Subcutaneous abdominal adipose tissue (tissue), 5 donors: ENCODE data around the gene LRIT2.

Experiments
- H3K27ac ChIP-seq: one replicate; pipeline ENCODE4 v1.7.0; 2013; ENCODE audit warnings: low read depth, mild to moderate bottlenecking, inconsistent platforms, low read length, moderate library complexity
- H3K27me3 ChIP-seq, 5 donors: one replicate each; pipeline ENCODE4 v1.7.0; 2013; ENCODE audit warnings: low read length in 5 of 5, inconsistent platforms in 1 of 5; ENCODE audit not compliant: control insufficient read depth in 5 of 5, insufficient read depth in 4 of 5
- H3K36me3 ChIP-seq, 5 donors: one replicate each; pipeline ENCODE4 v1.7.0; 2013; ENCODE audit warnings: low read length in 5 of 5; ENCODE audit not compliant: control insufficient read depth in 5 of 5, insufficient read depth in 5 of 5
- H3K4me1 ChIP-seq, 5 donors: one replicate each; pipeline ENCODE4 v1.7.0; 2013; ENCODE audit warnings: low read length in 5 of 5, mild to moderate bottlenecking in 3 of 5, moderate library complexity in 1 of 5; ENCODE audit not compliant: control insufficient read depth in 5 of 5, insufficient read depth in 5 of 5
- H3K4me3 ChIP-seq, 5 donors: one replicate each; pipeline ENCODE4 v1.7.0; 2013; ENCODE audit warnings: low read length in 5 of 5, low read depth in 1 of 5
- H3K9ac ChIP-seq, 5 donors: one replicate each; pipeline ENCODE4 v1.7.0; 2013; ENCODE audit warnings: low read length in 5 of 5, mild to moderate bottlenecking in 4 of 5, moderate library complexity in 3 of 5
- H3K9me3 ChIP-seq, 5 donors: one replicate each; pipeline ENCODE4 v1.7.0; 2013; ENCODE audit warnings: low read length in 5 of 5; ENCODE audit not compliant: control insufficient read depth in 5 of 5
- donor health status: healthy.
- donor health status: healthy.
- donor health status: healthy.
- donor health status: healthy.
- donor health status: healthy.

LRIT2 gene

GRCh38 chr10:84225427-84226173 is at the start of gene LRIT2:
Gene LRIT2 (minus strand): TSS chr10:84225544. CDS start chr10:84225520, 24 bp downstream.
- no peak within 1 kb of the TSS for H3K4me3 ChIP-seq
- no peak within 1 kb of the TSS for H3K9ac ChIP-seq
- H3K27ac ChIP-seq: no peak within 1 kb of the TSS
- H3K36me3 ChIP-seq: no peaks in the 10 kb centered on the region
- H3K27me3 ChIP-seq: peaks cover 0 to 8% (median 4%) of the 10 kb centered on the region in 5 donors
- H3K9me3 ChIP-seq: no peaks in the 10 kb centered on the region
- peaks cover 0 to 5% (median 1%) of the 10 kb centered on the region in 5 donors for H3K4me1 ChIP-seq

- H3K36me3 ChIP-seq: no peaks in the 10 kb centered on the region
- H3K9ac ChIP-seq: no peak overlapping the region
- H3K9me3 ChIP-seq: no peaks in the 10 kb centered on the region
- H3K4me1 ChIP-seq: no peaks in the 10 kb centered on the region
- H3K27ac ChIP-seq: no peak overlapping the region
- no peak overlapping the region for H3K4me3 ChIP-seq
- peaks cover 3 to 10% (median 4%) of the 10 kb centered on the region in 5 donors for H3K27me3 ChIP-seq
These were observed 45.4 kb upstream of the LRIT2 start for GRCh38 chr10:84270708-84271107.

- H3K4me1 ChIP-seq: peaks cover 0 to under 1% (median 0%) of the 10 kb centered on the region in 5 donors
- H3K36me3 ChIP-seq: no peaks in the 10 kb centered on the region
- H3K4me3 ChIP-seq: no peak overlapping the region
- H3K27me3 ChIP-seq: peaks cover 3 to 10% (median 4%) of the 10 kb centered on the region in 5 donors
- no peaks in the 10 kb centered on the region for H3K9me3 ChIP-seq
- H3K9ac ChIP-seq: no peak overlapping the region
- H3K27ac ChIP-seq: no peak overlapping the region
These were observed 44.4 kb upstream of the LRIT2 start for GRCh38 chr10:84269773-84270172.

GRCh38 chr10:84269162-84269561 is 43.8 kb upstream of the LRIT2 start:
- H3K4me1 ChIP-seq: peaks cover 0 to 2% (median 0%) of the 10 kb centered on the region in 5 donors
- H3K9me3 ChIP-seq: no peaks in the 10 kb centered on the region
- H3K9ac ChIP-seq: no peak overlapping the region
- no peak overlapping the region for H3K4me3 ChIP-seq
- H3K27ac ChIP-seq: no peak overlapping the region
- H3K27me3 ChIP-seq: peaks cover 3 to 10% (median 4%) of the 10 kb centered on the region in 5 donors
- no peaks in the 10 kb centered on the region for H3K36me3 ChIP-seq

- Histone ChIP-seq H3K4me1 (peaks cover 0 to 2% (median 0%) of the 10 kb centered on the region in 5 donors), H3K27ac (no peak overlapping the region), H3K9ac (no peak overlapping the region), H3K9me3 (no peaks in the 10 kb centered on the region), H3K27me3 (peaks cover 0 to 10% (median under 1%) of the 10 kb centered on the region in 5 donors), H3K36me3 (no peaks in the 10 kb centered on the region), H3K4me3 (no peak overlapping the region)
These were observed 42.3 kb upstream of the LRIT2 start for GRCh38 chr10:84267503-84268126.

- no peaks in the 10 kb centered on the region for H3K36me3 ChIP-seq
- H3K4me3 ChIP-seq: no peak overlapping the region
- no peak overlapping the region for H3K27ac ChIP-seq
- H3K9me3 ChIP-seq: no peaks in the 10 kb centered on the region
- peaks cover 0 to 17% (median 4%) of the 10 kb centered on the region in 5 donors for H3K27me3 ChIP-seq
- H3K4me1 ChIP-seq: peaks cover 0 to 2% (median 0%) of the 10 kb centered on the region in 5 donors
- no peak overlapping the region for H3K9ac ChIP-seq
These were observed 40.1 kb upstream of the LRIT2 start for GRCh38 chr10:84265418-84265817.

- no peaks in the 10 kb centered on the region for H3K36me3 ChIP-seq
- no peak overlapping the region for H3K4me3 ChIP-seq
- no peaks in the 10 kb centered on the region for H3K9me3 ChIP-seq
- peaks cover 0 to 2% (median 0%) of the 10 kb centered on the region in 5 donors for H3K4me1 ChIP-seq
- no peak overlapping the region for H3K27ac ChIP-seq
- H3K9ac ChIP-seq: no peak overlapping the region
- H3K27me3 ChIP-seq: peaks cover 0 to 21% (median 4%) of the 10 kb centered on the region in 5 donors
These were observed 39.3 kb upstream of the LRIT2 start for GRCh38 chr10:84264611-84265141.

- peaks cover 0 to 16% (median 4%) of the 10 kb centered on the region in 5 donors for H3K27me3 ChIP-seq
These were observed 38.4 kb upstream of the LRIT2 start for GRCh38 chr10:84263716-84264115.

GRCh38 chr10:84262190-84262956 is 37.0 kb upstream of the LRIT2 start:
- H3K36me3 ChIP-seq: no peaks in the 10 kb centered on the region
- H3K4me1 ChIP-seq: peaks cover 0 to 2% (median 0%) of the 10 kb centered on the region in 5 donors
- no peak overlapping the region for H3K27ac ChIP-seq
- no peaks in the 10 kb centered on the region for H3K9me3 ChIP-seq
- H3K4me3 ChIP-seq: no peak overlapping the region
- no peak overlapping the region for H3K9ac ChIP-seq
- peaks cover 0 to 18% (median 2%) of the 10 kb centered on the region in 5 donors for H3K27me3 ChIP-seq

More at GRCh38 chr10:84263716-84264115, 38.4 kb upstream of the LRIT2 start:
- Histone ChIP-seq H3K9me3 (no peaks in the 10 kb centered on the region), H3K4me1 (peaks cover 0 to 2% (median 0%) of the 10 kb centered on the region in 5 donors), H3K4me3 (no peak overlapping the region), H3K9ac (no peak overlapping the region), H3K36me3 (no peaks in the 10 kb centered on the region), H3K27ac (no peak overlapping the region)
